ENCODE data around the gene PRRG1.
A peak's percentile ranks its signal among the peaks of the same experiment; 100 is the strongest.

The PRRG1 gene

GRCh38 chrX:37332055-37332454 is 17.1 kb upstream of the PRRG1 start:
- no peak overlapping the region for H3K4me3 ChIP-seq
- H3K36me3 ChIP-seq (ENCODE audit: insufficient read depth, low read length): no peaks in the 10 kb centered on the region
- H3K9ac ChIP-seq (ENCODE audit: insufficient read length): no peak overlapping the region
- TF ChIP-seq EZH2 (IDR thresholded peaks at IDR 0.05): no peak
- no peak for TF ChIP-seq FOXP2 (optimal IDR thresholded peaks at IDR 0.05; ENCODE audit: control extremely low read depth, extremely low read length, insufficient read depth)
- TF ChIP-seq POLR2AphosphoS5 (IDR thresholded peaks at IDR 0.05; ENCODE audit: borderline replicate concordance, low read depth, low read length): no peak
- DNase-seq (ENCODE audit: low read depth, low spot score): no peak
- H3K27ac ChIP-seq: no peak overlapping the region
- no peaks in the 10 kb centered on the region for H3K9me3 ChIP-seq (ENCODE audit: low read depth, low read length)

DNA sequence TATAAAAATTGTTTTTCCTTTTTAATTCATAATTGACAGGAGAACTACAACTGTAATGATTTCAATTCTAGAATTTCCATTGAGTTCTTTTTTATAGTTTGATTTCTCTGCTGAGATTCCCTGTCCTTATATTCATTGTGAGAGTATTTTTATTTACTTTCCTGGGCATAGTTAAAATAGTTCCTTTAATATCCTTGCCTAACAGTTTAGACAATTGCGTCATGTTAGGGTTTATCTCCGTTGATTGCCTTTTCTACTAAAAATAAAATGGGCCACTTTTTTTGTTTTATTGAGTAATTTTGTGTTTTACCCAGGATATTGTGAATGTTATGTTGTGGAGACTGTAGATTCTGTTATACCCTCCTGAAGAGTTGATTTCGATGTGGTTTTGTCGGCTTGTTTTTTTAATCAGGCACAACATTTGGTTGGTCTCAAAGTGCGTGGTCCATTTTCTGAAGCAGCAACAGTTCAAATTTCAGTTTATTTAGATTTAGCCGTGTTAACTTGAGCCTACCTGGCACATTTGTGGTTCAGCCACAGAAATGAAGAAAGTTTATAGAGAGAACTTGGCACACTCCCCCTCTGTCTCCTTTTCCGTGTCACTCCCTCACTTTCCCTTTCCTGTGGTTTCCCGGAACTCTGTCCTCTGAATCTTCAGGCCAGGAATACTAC is 16.0 kb upstream of the PRRG1 start:
- H3K4me3 ChIP-seq: no peak overlapping the region
- H3K36me3 ChIP-seq (ENCODE audit: insufficient read depth, low read length): no peaks in the 10 kb centered on the region
- no peaks in the 10 kb centered on the region for H3K9me3 ChIP-seq (ENCODE audit: low read depth, low read length)
- no peak overlapping the region for H3K27ac ChIP-seq
- no peak overlapping the region for H3K9ac ChIP-seq (ENCODE audit: insufficient read length)
- no peak for DNase-seq (ENCODE audit: low read depth, low spot score)
- no peak for TF ChIP-seq FOXP2 (optimal IDR thresholded peaks at IDR 0.05; ENCODE audit: control extremely low read depth, extremely low read length, insufficient read depth)
- no peak for TF ChIP-seq EZH2 (IDR thresholded peaks at IDR 0.05)
- TF ChIP-seq POLR2AphosphoS5 (IDR thresholded peaks at IDR 0.05; ENCODE audit: borderline replicate concordance, low read depth, low read length): no peak

DNA sequence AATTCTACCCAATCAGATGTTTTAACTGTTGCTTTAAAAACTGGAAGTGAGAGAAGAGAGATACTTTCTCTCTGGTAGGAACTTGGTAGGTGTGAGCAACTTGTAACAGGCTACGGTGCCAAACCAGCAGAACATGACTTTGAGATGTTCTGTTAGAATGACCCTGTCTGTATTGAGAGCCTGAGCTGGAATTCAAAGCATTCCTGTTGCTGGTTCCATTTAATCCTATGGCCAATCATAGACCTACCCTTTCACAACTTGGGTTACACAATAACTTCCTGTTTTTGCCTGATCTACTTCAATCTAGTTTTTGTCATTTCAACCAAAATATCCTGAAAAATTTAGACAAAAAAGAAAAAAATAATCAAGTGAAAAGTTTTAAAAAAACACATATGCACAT is 1.7 kb upstream of the PRRG1 start:
- DNase-seq (ENCODE audit: low read depth, low spot score): no peak
- Histone ChIP-seq H3K9ac (ENCODE audit: insufficient read length) (no peak overlapping the region), H3K36me3 (ENCODE audit: insufficient read depth, low read length) (no peaks in the 10 kb centered on the region), H3K27ac (peak overlapping the region; percentile 67), H3K9me3 (ENCODE audit: low read depth, low read length) (no peaks in the 10 kb centered on the region), H3K4me3 (peak overlapping the region; percentile 43)
- TF ChIP-seq EZH2 (IDR thresholded peaks at IDR 0.05): no peak
- no peak for TF ChIP-seq POLR2AphosphoS5 (IDR thresholded peaks at IDR 0.05; ENCODE audit: borderline replicate concordance, low read depth, low read length)
- no peak for TF ChIP-seq FOXP2 (optimal IDR thresholded peaks at IDR 0.05; ENCODE audit: control extremely low read depth, extremely low read length, insufficient read depth)

DNA sequence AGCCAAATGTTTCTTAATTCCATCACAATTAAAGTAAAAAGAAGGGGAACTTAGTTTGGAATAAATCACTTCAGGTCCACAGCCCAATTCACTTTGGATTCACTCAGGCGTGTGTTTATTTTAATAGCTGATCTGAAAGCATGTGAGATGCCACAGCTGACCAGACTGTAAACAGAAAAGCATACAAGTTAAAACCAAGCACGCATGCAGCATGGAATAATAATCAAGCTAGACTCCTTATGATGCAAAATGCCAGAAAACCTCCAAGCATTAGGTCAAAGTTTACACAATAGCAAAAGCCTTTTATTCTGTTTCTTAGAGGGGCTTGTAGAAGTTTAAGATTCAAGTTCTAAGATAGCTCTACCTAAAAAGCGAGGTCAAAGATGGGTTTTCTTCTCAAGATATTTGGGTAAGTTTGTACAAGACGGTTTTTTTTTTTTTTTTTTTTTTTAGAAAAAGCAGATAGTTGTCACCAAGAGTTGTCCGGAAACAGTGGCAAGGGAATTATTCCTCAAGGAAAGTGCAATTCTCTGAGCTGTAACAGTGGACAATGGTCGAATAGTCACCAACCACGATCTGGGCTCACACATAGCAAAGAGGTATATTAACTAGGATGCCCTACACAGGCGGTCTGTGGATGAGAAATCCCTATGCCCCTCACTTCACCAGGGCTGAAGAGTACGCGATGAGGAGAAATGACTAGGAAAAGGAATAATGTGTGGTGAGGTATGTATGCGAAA is 763 bp upstream of the PRRG1 start:
- H3K27ac ChIP-seq: peak overlapping the region; percentile 67
- TF ChIP-seq POLR2AphosphoS5 (IDR thresholded peaks at IDR 0.05; ENCODE audit: borderline replicate concordance, low read depth, low read length) (no peak), EZH2 (IDR thresholded peaks at IDR 0.05) (no peak), FOXP2 (optimal IDR thresholded peaks at IDR 0.05; ENCODE audit: control extremely low read depth, extremely low read length, insufficient read depth) (no peak)
- H3K4me3 ChIP-seq: peak overlapping the region; percentile 64
- H3K36me3 ChIP-seq (ENCODE audit: insufficient read depth, low read length): no peaks in the 10 kb centered on the region
- no peak for DNase-seq (ENCODE audit: low read depth, low spot score)
- no peak overlapping the region for H3K9ac ChIP-seq (ENCODE audit: insufficient read length)
- H3K9me3 ChIP-seq (ENCODE audit: low read depth, low read length): no peaks in the 10 kb centered on the region

DNA sequence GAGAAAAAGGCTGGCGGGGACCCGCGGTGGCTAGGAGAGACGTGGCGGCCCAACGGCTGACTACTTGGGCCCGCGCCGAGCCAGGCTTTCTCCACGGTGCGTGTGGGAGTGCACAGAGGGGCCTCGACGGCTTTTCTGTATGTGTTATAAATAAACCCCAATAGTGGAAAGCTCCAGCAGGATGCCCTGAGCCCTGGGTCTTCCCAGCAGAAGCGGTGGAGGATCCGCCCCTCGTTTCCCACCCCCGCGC is 268 bp upstream of the PRRG1 start:
- Histone ChIP-seq H3K27ac (no peak overlapping the region), H3K4me3 (peak overlapping the region; percentile 64), H3K9ac (ENCODE audit: insufficient read length) (no peak overlapping the region), H3K9me3 (ENCODE audit: low read depth, low read length) (no peaks in the 10 kb centered on the region), H3K36me3 (ENCODE audit: insufficient read depth, low read length) (no peaks in the 10 kb centered on the region)
- no peak for DNase-seq (ENCODE audit: low read depth, low spot score)
- TF ChIP-seq EZH2 (IDR thresholded peaks at IDR 0.05) (no peak), FOXP2 (optimal IDR thresholded peaks at IDR 0.05; ENCODE audit: control extremely low read depth, extremely low read length, insufficient read depth) (no peak), POLR2AphosphoS5 (IDR thresholded peaks at IDR 0.05; ENCODE audit: borderline replicate concordance, low read depth, low read length) (no peak)

DNA sequence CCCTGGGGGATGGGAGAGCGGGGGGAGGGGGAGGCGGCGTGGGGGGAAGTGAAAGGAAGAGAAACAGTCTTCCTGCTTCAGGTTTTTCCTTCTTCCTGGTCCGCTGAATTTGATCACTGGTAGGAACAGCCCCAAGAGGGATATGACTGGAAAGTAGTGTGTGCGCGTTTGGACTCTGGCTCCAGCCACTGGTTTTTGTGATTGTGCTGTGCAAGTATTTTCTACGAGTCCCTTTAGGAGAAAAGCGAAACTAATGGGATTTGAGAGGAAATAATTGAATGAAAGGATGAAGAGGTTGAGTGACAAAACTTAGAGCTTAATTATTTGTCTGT is 836 bp downstream of the PRRG1 start:
- no peak overlapping the region for H3K27ac ChIP-seq
- TF ChIP-seq EZH2 (IDR thresholded peaks at IDR 0.05): no peak
- no peak for TF ChIP-seq POLR2AphosphoS5 (IDR thresholded peaks at IDR 0.05; ENCODE audit: borderline replicate concordance, low read depth, low read length)
- no peak for TF ChIP-seq FOXP2 (optimal IDR thresholded peaks at IDR 0.05; ENCODE audit: control extremely low read depth, extremely low read length, insufficient read depth)
- no peak for DNase-seq (ENCODE audit: low read depth, low spot score)
- H3K36me3 ChIP-seq (ENCODE audit: insufficient read depth, low read length): no peaks in the 10 kb centered on the region
- peak overlapping the region; percentile 78 for H3K9ac ChIP-seq (ENCODE audit: insufficient read length)
- peak overlapping the region; percentile 77 for H3K4me3 ChIP-seq
- H3K9me3 ChIP-seq (ENCODE audit: low read depth, low read length): no peaks in the 10 kb centered on the region

- peaks cover 7% of the 10 kb centered on the region; the same call in 1 of the 2 replicates for H3K36me3 ChIP-seq (ENCODE audit: insufficient read depth, low read length)
- no peak overlapping the region for H3K27ac ChIP-seq
- H3K9me3 ChIP-seq (ENCODE audit: low read depth, low read length): no peaks in the 10 kb centered on the region
- TF ChIP-seq POLR2AphosphoS5 (IDR thresholded peaks at IDR 0.05; ENCODE audit: borderline replicate concordance, low read depth, low read length) (no peak), EZH2 (IDR thresholded peaks at IDR 0.05) (no peak), FOXP2 (optimal IDR thresholded peaks at IDR 0.05; ENCODE audit: control extremely low read depth, extremely low read length, insufficient read depth) (no peak)
- no peak overlapping the region for H3K4me3 ChIP-seq
- no peak overlapping the region for H3K9ac ChIP-seq (ENCODE audit: insufficient read length)
- DNase-seq (ENCODE audit: low read depth, low spot score): no peak
These were observed 4.5 kb downstream of the PRRG1 start for GRCh38 chrX:37353646-37354045.

GRCh38 chrX:37357436-37357835 is 8.3 kb downstream of the PRRG1 start:
- Histone ChIP-seq H3K9ac (ENCODE audit: insufficient read length) (no peak overlapping the region), H3K9me3 (ENCODE audit: low read depth, low read length) (peaks cover 3% of the 10 kb centered on the region; the same call in 1 of the 2 replicates), H3K4me3 (no peak overlapping the region), H3K36me3 (ENCODE audit: insufficient read depth, low read length) (peaks cover 7% of the 10 kb centered on the region; the same call in 1 of the 2 replicates), H3K27ac (no peak overlapping the region)
- DNase-seq (ENCODE audit: low read depth, low spot score): no peak
- no peak for TF ChIP-seq POLR2AphosphoS5 (IDR thresholded peaks at IDR 0.05; ENCODE audit: borderline replicate concordance, low read depth, low read length)
- TF ChIP-seq EZH2 (IDR thresholded peaks at IDR 0.05): no peak
- TF ChIP-seq FOXP2 (optimal IDR thresholded peaks at IDR 0.05; ENCODE audit: control extremely low read depth, extremely low read length, insufficient read depth): no peak

Measured in SK-N-MC (cell line).